ENCODE measurements around the gene ANKS1B. TPM values are rescaled to one million over a fixed set of nuclear protein-coding genes. Genes with fewer than 3 reads are reported as not detected.
"Not testable (repeated sequence)": the region's sequence is repeated elsewhere in the genome, so short reads cannot be mapped to it uniquely, and the experiment has no call there.

The ANKS1B gene
- total RNA-seq, 1 donor: 47.0 TPM

GRCh38 chr12:99250091-99250490 lies 734.6 kb downstream of the ANKS1B start:
- TF ChIP-seq, protein P1, sequence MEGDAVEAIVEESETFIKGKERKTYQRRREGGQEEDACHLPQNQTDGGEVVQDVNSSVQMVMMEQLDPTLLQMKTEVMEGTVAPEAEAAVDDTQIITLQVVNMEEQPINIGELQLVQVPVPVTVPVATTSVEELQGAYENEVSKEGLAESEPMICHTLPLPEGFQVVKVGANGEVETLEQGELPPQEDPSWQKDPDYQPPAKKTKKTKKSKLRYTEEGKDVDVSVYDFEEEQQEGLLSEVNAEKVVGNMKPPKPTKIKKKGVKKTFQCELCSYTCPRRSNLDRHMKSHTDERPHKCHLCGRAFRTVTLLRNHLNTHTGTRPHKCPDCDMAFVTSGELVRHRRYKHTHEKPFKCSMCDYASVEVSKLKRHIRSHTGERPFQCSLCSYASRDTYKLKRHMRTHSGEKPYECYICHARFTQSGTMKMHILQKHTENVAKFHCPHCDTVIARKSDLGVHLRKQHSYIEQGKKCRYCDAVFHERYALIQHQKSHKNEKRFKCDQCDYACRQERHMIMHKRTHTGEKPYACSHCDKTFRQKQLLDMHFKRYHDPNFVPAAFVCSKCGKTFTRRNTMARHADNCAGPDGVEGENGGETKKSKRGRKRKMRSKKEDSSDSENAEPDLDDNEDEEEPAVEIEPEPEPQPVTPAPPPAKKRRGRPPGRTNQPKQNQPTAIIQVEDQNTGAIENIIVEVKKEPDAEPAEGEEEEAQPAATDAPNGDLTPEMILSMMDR (IDR thresholded peaks at IDR 0.05; ENCODE audit: insufficient read depth, low read length): no peak
- no peak overlapping the region for H3K4me3 ChIP-seq (ENCODE audit: low read depth, low read length)
- no peak for DNase-seq (ENCODE audit: low read depth)

- DNase-seq (ENCODE audit: low read depth): no peak
- TF ChIP-seq, protein P1 (IDR thresholded peaks at IDR 0.05; ENCODE audit: insufficient read depth, low read length): no peak
- no peak overlapping the region for H3K4me3 ChIP-seq (ENCODE audit: low read depth, low read length)
These were observed 735.2 kb downstream of the ANKS1B start for GRCh38 chr12:99249543-99249942.

DNA sequence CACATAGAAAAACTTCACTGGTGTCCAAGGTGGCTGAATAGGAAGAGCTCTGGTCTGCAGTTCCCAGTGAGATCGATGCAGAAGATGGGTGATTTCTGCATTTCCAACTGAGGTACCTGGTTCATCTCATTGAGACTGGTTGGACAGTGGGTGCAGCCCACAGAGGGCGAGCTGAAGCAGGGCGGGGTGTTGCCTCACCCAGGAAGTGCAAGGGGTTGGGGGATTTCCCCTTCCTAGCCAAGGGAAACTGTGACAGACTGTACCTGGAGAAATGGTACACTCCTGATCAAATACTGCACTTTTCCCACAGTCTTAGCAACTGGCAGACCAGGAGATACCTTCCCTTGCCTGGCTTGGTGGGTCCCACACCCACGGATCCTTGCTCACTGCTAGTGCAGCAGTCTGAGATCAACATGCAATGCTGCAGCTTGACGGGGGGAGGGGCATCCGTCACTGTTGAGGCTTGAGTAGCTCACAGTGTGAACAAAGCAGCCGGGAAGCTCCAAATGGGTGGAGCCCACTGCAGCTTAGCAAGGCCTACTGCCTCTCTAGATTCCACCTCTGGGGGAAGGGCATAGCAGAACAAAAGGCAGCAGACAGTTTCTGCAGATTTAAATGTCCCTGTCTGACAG lies 746.7 kb downstream of the ANKS1B start:
- not testable (repeated sequence) for DNase-seq (ENCODE audit: low read depth); H3K4me3 ChIP-seq (ENCODE audit: low read depth, low read length)

- DNase-seq (ENCODE audit: low read depth): no peak
- H3K4me3 ChIP-seq (ENCODE audit: low read depth, low read length): no peak overlapping the region
- TF ChIP-seq, protein P1 (IDR thresholded peaks at IDR 0.05; ENCODE audit: insufficient read depth, low read length): no peak
These were observed 749.4 kb downstream of the ANKS1B start for GRCh38 chr12:99235381-99235780.

GRCh38 chr12:99234702-99235101 lies 750.0 kb downstream of the ANKS1B start:
- TF ChIP-seq, protein P1 (IDR thresholded peaks at IDR 0.05; ENCODE audit: insufficient read depth, low read length): no peak
- DNase-seq (ENCODE audit: low read depth): no peak
- no peak overlapping the region for H3K4me3 ChIP-seq (ENCODE audit: low read depth, low read length)

GRCh38 chr12:99232324-99232723 lies 752.4 kb downstream of the ANKS1B start:
- TF ChIP-seq, protein P1 (IDR thresholded peaks at IDR 0.05; ENCODE audit: insufficient read depth, low read length): no peak
- DNase-seq (ENCODE audit: low read depth): no peak
- H3K4me3 ChIP-seq (ENCODE audit: low read depth, low read length): no peak overlapping the region

DNA sequence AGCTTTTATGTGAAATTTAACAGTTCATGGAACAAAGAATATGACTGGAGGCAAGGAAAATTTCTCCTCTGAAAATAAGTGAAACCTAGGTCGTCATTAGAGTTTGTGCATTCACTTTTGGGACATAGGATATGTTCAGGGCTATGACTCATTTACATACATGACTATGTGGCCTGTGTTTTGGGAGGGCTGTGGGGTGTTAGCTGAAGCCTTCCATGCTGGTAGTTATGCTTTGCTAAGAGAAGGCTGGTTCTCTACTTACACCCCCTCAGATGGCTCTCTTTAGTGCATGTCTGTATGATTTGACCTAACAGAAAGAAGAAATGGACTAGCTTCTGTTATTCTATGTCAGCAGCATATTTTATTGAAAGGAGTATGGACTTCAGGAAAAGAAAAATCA lies 753.7 kb downstream of the ANKS1B start:
- TF ChIP-seq, protein P1 (IDR thresholded peaks at IDR 0.05; ENCODE audit: insufficient read depth, low read length): no peak
- no peak overlapping the region for H3K4me3 ChIP-seq (ENCODE audit: low read depth, low read length)
- no peak for DNase-seq (ENCODE audit: low read depth)

Measured in fibroblast of the aortic adventitia (primary cell).